Omental fat pad (tissue), 4 donors: ENCODE results near the gene DOK6. TPM values are rescaled to one million over a fixed set of nuclear protein-coding genes. Genes with fewer than 3 reads are reported as not detected.

Experiments
- ATAC-seq: fragments of 150-250 bp; one replicate; pipeline ENCODE4 v1.9.1; 2016; ENCODE audit warnings: mild to moderate bottlenecking, moderate library complexity; ENCODE audit not compliant: low FRiP score
- DNase-seq: peaks from one replicate; pipeline ENCODE4 v3.0.0-alpha.2; 2019; ENCODE audit warnings: low spot score
- CTCF ChIP-seq, 3 donors: fragments of 450-650 bp; IDR thresholded peaks; one replicate each; pipeline ENCODE4 v1.5.1; 2016 to 2017; ENCODE audit warnings: antibody characterized with exemption in 3 of 3, mild to moderate bottlenecking in 3 of 3, moderate library complexity in 2 of 3
- total RNA-seq, 4 donors: library from RNA; depleted of rRNA; stranded (reverse); fragments of >200 nt; gene quantifications; one replicate each; pipeline ENCODE4 v1.1.0, GENCODE V29; 2016

Gene DOK6
- total RNA-seq, 4 donors from 2014 or later: 0.19 to 2.7 (median 1.5) TPM

GRCh38 chr18:69580107-69580506 lies 179.4 kb downstream of the DOK6 start:
- ATAC-seq: no peak
- no peak for DNase-seq
- no peak for TF ChIP-seq CTCF (IDR thresholded peaks at IDR 0.05)

GRCh38 chr18:69584429-69584828 lies 183.7 kb downstream of the DOK6 start:
- DNase-seq (no peak), ATAC-seq (no peak)
- no peak for TF ChIP-seq CTCF (IDR thresholded peaks at IDR 0.05)

- TF ChIP-seq CTCF (IDR thresholded peaks at IDR 0.05): no peak
- no peak for ATAC-seq
- DNase-seq: no peak
These were observed 185.0 kb downstream of the DOK6 start for GRCh38 chr18:69585696-69586095.

GRCh38 chr18:69586537-69586936 lies 185.8 kb downstream of the DOK6 start:
- no peak for DNase-seq
- TF ChIP-seq CTCF (IDR thresholded peaks at IDR 0.05): no peak
- ATAC-seq: no peak

GRCh38 chr18:69588301-69588700 lies 187.6 kb downstream of the DOK6 start:
- no peak for TF ChIP-seq CTCF (IDR thresholded peaks at IDR 0.05)
- DNase-seq: no peak
- ATAC-seq: no peak

GRCh38 chr18:69590150-69590549 lies 189.5 kb downstream of the DOK6 start:
- TF ChIP-seq CTCF (IDR thresholded peaks at IDR 0.05): no peak
- ATAC-seq: peak; percentile 57
- no peak for DNase-seq

- ATAC-seq (no peak), DNase-seq (no peak)
These were observed 195.7 kb downstream of the DOK6 start for GRCh38 chr18:69596345-69596744.

More at GRCh38 chr18:69596345-69596744, 195.7 kb downstream of the DOK6 start:
- TF ChIP-seq CTCF (IDR thresholded peaks at IDR 0.05): no peak
